Measurements from ENCODE around the gene SFMBT2.

DNA sequence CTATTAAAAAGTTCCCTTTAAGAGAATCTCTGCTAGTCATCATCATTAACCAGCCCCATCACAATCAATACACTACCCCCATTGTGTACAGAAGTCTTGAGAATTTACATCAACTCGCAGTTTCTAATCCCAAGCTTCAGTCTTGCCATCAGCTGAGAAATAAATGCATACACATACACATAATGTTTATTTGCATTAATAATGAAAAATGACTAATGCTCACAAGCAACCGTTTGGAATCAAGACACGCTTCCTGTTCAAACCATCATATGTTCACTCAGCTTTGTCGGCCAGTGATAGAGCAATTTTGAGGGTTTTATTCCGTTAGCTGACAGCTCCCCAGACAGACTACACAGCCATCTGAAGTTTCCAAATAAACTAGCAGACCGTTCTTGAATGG is 287.1 kb downstream of the SFMBT2 start:
- no peak for TF ChIP-seq CTCF (IDR thresholded peaks at IDR 0.05)
- no peak for TF ChIP-seq POLR2A (IDR thresholded peaks at IDR 0.05)
- TF ChIP-seq POLR2AphosphoS5 (IDR thresholded peaks at IDR 0.05) = no peak
